UCSD-AML1 (cell line): Measurements from ENCODE around the gene RND2.
"Not testable (repeated sequence)": the region's sequence is repeated elsewhere in the genome, so short reads cannot be mapped to it uniquely, and the experiment has no call there.

Experiments used
- DNase-seq: peaks from one replicate; lab custom pipeline; 2025; ENCODE audit not compliant: unreplicated experiment; lab: John Stamatoyannopoulos, UW

Gene RND2

DNA sequence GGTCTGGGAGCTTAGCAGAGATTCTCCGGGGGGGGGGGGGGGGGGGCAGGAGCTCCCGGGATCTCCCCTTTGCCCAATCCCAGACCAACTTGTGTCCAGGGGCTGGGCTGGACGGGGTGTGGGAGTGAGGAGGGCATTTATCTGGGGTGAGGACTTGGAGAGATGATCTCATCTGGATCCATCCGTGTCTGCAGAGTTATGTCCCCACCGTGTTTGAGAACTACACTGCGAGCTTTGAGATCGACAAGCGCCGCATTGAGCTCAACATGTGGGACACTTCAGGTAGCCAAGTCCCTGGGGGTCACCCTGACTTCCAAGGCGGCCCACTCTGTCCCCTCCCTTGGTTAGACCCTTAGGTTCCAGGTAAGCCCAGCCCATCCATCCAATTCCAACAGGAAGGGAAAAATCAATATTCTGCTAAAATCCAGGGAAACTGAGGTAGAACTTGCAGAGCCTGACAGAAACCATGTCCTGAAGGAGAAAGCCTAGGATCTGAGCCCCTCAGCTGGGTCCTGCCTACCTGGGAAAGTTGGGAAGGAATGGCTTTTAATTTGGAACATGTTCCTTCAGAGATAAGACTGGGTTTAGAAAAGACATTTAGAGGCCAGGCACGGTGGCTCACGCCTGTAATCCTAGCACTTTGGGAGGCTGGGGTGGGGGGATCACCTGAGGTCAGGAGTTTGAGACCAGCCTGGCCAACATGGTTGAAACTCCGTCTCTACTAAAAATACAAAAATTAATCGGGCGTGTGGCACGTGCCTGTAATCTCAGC is 921 bp downstream of the RND2 start:
- no peak for DNase-seq

DNA sequence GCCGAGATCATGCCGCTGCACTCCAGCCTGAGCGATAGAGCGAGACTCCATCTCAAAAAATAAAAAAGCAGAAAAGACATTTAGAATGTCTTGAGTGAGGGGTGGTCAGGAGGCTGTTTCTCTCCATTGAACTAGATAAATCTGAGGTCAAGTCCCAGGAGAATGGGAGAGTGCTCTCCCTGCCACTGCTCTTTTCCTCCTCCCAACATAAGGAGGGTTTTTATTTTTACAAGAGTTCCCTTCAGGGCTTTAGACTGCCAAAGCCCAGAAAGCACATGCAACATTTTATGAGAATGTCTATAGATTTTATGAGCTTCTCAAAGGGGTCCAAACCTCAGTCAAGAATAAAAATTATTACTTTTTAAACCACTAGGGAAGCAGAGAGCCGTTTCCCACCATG is 1.6 kb downstream of the RND2 start:
- no peak for DNase-seq

DNA sequence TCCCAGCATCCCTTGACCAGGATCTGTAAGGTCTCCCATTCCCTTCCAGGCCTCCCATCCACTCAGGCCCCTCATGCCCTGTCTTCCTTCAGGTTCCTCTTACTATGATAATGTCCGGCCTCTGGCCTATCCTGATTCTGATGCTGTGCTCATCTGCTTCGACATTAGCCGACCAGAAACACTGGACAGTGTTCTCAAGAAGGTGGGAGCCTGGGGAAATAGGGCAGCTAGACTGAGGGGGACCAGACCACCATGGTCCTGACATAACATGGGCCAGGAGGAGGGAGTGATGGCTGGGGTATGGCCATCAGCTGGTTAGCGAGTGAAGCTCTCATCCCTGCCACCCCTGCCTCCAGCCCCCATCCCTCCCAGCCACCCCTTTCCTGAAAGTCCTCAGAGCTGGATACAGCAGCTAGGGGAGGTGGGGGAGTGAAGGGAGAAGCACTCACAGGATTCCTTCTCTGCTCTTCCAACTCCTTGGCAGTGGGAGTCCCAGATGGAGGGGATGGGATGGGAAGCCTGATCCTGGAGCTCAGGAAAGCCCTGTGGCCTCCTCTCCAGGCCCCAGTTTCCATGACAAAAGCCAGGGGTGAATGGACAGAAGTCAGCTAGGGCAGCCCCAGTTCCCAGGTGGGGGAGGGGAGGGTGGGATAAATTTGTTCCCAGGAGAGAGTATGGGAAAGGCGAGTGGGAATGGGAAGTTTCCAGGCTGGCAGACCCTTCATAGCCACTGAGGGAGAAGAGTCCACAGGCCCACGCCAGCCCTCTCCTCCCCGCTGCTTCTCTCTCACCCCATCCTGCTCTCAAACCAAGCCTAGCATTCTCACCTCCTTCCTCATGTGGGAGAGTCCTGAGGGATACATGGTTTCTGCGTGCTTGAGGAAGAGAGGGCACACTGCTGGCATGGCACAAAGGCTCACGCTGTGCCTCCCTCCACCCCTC is 2.3 kb downstream of the RND2 start:
- DNase-seq, result no peak

DNA sequence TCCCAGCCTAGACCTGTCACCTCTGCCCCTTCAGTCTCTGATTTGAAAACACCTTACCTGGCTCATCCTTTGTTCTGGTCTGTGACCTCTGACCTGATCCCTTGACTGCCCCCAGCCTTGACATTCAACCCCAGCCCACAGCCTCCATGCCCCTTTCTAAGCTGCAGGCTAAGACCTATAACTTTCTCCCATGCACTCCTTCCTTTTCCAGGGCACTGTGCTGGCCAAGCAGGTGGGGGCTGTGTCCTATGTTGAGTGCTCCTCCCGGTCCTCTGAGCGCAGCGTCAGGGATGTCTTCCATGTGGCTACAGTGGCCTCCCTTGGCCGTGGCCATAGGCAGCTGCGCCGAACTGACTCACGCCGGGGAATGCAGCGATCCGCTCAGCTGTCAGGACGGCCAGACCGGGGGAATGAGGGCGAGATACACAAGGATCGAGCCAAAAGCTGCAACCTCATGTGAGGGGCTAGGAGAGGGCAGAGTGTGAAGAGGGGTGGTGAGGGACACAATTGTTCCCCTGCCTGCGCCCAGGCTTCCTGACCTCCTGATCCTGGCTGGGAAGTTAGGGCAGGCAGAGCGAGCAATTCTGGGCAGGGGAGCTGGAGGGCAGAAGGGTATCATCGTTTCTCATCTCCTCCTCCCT is 3.3 kb downstream of the RND2 start:
- no peak for DNase-seq

DNA sequence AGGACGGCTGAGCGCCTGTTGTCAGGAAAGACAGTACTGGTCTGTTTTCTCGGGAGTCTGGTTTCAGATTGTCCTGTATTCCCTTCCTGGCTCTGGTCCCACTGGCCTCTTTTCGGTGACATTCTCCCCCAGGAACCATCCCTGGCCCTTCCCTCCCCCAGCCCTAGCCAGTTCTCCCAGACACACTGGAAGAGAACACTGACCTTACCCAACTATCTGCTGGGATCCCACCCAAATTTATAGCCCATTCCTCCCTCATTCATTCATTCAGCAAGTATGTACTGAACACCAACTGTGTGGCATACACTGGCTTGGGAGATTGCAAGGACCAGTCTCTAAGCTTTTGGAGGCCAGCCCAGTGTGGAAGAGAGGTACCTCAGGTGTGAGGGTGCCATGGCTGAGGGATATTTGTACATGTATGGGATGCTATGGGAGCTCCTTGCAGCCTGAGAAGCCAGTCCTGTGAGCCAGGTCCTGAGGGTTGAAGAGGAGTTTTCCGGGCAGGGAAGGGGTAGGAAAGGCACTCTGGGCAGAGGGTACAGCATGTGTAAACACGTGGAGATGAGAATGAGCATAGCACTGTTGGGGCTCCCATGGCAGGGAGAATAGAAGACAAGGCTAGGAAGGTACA is 5.2 kb downstream of the RND2 start:
- DNase-seq, result no peak

DNA sequence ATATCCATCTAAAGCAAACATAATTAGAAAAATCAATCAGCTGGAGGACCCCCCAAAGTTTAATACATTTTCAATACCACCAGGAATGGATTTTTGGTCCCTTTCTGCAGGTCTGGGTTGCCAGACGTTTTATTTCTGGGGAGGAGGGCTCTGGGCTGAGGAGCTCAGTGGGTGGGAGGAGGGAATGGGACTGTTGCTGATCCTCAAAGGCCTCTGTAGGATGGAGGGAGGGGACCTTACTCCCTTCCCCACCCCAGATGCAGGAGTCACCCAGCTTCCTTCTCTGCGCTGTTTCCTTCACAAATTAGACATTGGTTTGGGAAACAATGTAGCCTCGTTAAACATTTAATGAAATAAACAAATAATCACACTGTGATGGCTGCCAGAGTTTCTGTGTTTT is 6.6 kb downstream of the RND2 start:
- no peak for DNase-seq

DNA sequence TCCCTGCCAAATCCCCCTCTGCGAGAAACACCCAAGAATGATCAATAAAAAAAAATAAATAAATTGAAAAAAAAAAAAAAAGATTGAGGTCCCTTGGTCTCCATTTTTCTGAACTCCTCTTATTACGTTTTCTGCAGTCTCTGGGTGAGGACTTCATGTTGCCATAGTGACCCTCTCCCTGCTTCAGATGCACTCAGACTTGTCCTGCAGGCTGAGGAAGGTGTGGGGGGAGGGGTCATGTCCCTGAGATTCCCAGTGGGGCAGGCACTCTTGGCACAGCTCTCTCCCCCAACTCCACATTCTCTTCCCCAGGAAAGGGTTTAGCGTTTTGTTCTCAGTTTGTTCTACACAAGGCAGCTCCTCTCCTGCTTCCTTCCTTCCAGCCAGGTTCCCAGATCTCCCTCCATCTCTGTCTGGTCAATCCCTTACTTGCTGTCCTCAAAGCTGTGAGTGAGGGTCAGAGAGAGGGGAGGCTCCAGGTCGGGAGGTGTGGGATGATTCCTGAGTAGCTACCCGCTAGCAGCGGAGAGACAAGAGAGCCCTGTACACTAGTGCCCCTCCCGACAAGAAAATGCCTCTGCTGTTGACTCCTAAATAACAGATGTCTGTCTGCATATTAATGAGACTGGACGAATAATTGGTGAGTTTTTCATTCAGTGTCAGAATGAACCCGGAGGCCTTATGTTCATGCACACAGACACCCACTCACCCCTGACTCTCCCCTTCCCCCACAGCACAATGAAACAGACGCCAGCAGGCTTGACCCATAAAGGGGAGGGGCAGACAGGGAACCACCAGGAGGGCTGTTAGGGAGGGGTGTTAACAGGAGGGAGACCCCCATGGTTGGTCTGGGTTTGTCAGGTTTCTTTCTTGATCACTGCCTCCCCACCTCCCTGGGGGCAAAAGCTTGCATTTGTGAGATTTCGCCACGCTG is 9.2 kb downstream of the RND2 start:
- no peak for DNase-seq

DNA sequence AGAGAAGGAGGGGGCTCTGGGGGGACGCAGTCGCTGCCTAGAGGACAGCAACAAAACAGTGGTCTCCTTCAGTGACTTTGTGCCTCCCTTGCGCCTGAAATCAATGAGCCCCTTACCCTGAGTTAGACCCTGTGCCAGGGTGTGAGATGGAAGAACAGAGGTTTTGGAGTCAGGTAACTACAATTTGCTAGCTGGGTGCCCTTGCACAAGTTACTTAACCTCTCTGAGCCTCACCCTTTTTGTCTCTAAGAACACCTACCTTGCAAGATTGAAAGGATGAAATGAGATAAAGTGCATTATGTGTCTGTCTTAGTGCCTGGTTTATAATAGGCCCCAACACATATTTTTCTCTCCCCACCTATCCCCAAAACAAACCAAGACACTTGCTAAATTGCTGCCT is 9.9 kb downstream of the RND2 start:
- DNase-seq, result no peak

DNA sequence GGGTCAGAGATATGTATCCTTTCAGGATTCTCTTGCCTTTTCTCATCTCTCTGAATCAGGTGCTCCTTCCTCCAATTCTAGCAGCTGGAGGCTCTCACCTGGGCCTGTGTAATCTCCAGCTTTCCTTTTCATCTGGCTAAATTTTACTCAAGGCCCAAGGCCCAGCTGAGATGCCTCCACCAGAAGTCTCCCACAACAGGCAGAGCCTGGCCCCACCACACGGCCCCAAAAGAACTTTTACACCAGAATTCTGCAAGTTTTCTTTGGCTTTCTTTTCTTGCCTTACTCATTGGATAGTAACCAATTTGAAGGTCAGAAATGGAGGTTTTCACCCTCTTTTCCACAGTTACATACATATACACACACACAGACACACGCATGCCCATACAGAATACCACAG is 14.6 kb downstream of the RND2 start:
- no peak for DNase-seq

DNA sequence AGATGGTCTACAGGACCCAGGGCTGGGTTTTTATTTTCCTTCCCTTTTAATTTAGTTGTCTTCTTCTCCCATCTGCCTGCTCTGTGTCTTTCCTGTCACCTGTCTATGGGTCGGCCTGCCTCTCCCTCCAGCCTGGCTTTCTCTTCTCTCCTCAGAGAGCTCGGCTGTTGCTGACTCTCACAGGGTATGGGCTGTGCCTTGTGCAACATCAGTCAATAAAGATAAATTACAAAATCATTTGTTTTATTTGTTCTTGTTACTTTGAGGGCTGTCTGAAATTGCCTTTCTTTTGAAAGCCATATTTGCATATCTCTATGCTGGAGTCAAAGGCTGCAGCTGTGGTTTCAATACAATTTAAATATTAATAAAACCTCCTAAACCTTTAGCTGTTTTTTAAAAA is 15.6 kb downstream of the RND2 start:
- no peak for DNase-seq

DNA sequence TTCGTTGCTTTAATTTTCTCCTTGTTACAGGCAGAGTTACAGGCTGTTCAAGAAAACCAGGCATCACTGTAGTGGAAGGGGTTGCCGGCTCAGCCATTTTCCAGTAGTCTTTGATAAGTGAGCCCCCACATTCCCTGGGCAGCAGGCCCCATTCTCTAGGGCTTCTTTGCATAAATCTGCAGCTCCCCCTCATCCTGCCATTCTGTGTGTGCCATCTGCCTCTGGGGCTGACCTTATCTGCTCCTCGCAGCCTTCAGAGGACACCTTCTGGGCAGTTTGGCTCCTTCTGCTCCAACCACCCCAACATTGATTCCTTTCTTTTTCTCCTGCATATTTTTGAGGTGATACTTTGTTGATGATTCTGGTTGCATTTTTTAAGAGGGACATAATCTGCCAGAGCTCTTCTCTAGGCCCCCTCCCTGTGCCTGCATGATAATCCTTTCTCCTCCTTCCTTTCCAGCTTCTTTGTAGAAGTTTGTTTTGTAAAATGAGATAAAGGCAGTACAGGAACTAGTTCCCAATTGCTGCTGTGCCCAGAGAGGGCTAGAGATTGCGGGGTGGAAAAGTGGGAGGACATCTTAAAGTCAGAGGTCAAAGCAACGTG is 17.1 kb downstream of the RND2 start:
- no peak for DNase-seq

DNA sequence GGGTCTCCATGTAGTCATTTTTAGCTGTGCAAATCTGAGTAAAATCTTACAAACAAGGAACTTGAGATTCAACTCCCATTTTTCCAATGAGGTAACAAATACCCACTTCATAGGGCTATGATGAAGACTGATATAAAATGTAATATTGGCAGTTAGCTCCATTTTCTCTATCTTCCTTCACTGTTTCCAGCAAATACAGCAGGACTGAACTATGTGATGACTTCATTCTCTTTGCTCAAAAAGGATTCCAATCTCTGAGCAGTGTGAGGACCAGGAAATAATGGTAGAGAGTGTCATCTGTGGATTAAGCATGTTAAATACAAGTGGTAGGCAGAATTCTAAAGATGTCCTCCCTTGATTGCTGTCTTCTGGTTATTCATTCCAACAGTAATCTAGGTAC is 18.3 kb downstream of the RND2 start:
- DNase-seq, result no peak

DNA sequence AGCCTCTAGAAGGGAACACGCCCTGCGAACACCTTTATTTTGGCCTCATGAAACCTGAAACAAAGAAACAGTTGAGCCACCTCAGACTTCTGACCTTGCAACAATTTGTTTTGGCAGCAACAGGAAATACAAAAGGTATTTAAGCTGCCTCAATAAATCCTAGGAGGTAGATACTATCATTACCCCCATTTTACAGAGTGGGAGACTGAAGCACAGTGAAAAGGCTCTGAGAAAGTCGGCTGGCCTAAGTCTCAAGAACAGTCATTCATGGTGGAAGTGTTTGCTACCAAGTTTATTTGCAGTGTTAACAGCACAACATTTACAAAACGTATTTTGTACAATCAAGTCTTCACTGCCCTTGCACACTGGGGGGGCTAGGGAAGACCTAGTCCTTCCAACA is 19.0 kb downstream of the RND2 start:
- DNase-seq, result no peak

DNA sequence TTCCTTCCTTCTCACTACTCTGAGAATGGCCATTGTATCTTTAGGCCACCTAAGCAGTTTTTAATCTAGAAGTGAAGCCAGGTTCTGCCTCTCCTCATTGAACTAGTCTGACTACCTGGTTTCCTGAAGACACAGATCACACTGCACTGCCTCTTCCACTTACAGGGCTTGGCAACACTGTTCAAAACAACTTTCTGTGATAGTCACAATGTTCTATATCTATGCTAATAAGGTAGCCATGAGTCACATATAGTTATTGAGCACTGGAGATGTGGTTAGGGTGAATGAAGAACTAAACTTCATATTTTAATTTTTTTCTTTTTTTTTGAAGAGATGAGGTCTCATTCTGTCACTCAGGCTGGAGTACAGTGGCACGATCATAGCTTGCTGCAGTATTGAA is 26.9 kb downstream of the RND2 start:
- DNase-seq, result no peak

DNA sequence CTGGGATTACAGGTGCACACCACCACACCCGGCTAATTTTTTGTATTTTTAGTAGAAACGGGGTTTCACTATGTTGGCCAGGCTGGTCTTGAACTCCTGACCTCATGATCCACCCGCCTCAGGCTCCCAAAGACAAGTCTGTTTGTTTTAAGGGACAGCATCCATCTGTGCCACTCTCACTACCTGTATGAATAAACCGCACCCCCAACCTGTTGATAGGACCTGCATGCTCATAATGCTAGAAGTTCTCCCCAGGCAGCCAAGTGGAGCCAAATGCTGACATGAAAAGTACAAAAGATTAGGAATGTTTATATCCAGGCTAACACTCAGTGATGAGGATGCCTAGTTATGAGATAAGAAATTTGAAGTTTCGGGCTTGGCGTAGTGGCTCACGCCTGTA is 28.0 kb downstream of the RND2 start:
- DNase-seq, result not testable (repeated sequence)

DNA sequence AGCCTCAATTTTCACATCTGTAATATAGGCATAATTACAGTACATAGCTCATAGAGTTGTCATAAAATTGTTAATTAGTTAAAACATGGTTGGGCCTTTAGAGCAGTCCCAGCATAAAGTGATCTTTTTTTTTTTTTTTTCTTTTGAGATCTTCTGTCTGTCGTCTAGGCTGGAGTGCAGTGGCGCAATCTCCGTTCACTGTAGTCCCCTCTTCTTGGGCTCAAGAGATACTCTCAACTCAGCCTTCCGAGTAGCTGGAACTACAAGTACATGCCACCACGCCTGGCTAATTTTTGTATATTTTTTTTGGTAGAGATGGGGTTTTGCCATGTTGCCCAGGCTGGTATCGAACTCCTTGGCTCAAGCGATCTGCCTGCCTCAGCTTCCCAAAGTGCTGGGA is 31.0 kb downstream of the RND2 start:
- DNase-seq, result no peak

DNA sequence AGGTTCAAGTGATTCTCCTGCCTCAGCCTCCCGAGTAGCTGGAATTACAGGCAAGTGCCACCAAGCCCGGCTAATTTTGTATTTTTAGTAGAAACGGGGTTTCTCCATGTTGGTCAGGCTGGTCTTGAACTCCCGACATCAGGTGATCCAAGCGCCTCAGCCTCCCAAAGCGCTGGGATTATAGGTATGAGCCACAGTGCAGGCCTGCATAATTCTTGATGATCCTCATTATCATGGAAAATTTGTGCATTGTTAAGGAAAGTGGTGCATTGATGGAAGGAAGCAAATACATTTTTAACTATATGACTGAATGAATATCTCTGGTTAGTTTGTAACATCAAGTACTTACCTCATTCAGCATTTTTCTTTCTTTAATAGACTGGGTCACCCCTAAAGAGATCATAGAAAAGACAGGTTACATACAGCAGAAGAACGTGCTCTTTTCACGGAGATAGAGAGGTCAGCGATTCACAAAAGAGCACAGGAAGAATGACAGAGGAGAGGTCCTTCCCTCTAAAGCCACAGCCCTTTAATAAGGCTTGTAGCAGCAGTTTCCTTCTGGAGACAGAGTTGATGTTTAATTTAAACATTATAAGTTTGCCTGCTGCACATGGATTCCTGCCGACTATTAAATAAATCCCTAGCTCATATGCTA is 38.1 kb downstream of the RND2 start:
- DNase-seq, result no peak

DNA sequence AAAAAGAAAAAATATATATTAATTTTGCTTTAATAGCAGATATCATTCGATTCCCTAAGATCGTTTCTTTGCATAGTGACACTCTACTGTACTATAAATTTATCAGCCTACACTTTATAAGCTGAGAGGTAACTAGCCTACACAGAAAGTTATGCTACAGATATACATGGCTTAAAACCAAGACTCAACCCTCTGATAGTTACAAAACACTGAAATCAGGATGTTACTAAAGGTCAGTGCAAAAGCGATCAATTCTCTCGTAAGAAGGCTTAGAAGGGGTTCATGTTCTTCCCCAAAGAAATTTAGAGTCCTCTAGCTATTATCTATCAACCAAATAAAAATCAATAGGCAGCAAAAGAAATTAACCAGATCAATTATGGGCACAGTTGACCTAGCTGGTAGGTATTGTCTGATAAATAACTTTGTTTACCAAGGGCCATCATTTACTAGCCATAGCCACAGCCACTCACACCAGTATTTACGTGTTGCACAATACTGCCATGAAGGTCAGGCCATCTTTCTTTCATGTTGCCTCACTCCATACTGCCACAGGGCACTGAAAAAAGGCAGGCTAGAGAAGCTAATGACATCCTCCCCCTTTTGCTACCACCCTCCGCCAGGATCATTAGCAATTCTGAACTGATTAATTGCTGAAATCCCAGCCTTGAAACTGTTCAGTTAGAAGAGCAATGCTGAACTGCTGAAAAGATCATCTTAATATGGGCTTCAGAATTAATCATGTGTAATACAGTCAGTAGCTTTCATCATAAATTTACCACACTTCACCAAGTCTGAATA is 43.7 kb downstream of the RND2 start:
- no peak for DNase-seq
